IMR-90 (cell line): ENCODE data around the gene IFTAP. TPM values are rescaled to one million over a fixed set of nuclear protein-coding genes. Genes with fewer than 3 reads are reported as not detected.

Experiments
- ATAC-seq: fragments of 200-7000 bp; cut with Tn5 transposase; 2 replicates; pipeline ENCODE4 v1.9.1; 2020; ENCODE audit warnings: low read depth, mild to moderate bottlenecking, moderate library complexity
- BruUV-seq: library from RNA; stranded (reverse); fragments of 400-500 nt; replicated peaks from 2 replicates; lab custom pipeline; 2021; lab: Mats Ljungman, UMichigan
- CTCF ChIA-PET: fragments of 300-600 bp; formaldehyde crosslinking; extraction: SDS; loops from one replicate; lab custom pipeline; 2021; ENCODE audit warnings: antibody characterized with exemption; lab: Yijun Ruan, JAX
- POLR2A ChIA-PET: fragments of 300-600 bp; sonication (Branson Sonifier 250); formaldehyde crosslinking; loops from one replicate; lab custom pipeline; 2022; ENCODE audit warnings: antibody characterized with exemption; ENCODE audit not compliant: unreplicated experiment; lab: Charles Lee
- DNase-seq: peaks from one replicate; pipeline ENCODE4 v3.0.0; 2013
- H2AFZ ChIP-seq: replicated peaks from 2 replicates; pipeline ENCODE3; 2013; ENCODE audit warnings: low read length, mild to moderate bottlenecking; ENCODE audit not compliant: poor library complexity
- H2AK5ac ChIP-seq: 2 replicates; pipeline ENCODE4 v1.6.1; 2013; ENCODE audit warnings: low read depth, low read length, inconsistent platforms
- H2AK9ac ChIP-seq: replicated peaks from 2 replicates; pipeline ENCODE3; 2013; ENCODE audit warnings: mild to moderate bottlenecking, low read depth, low read length, moderate library complexity; ENCODE audit not compliant: poor library complexity
- H2BK120ac ChIP-seq: 2 replicates; pipeline ENCODE4 v1.6.1; 2013; ENCODE audit warnings: low read depth, low read length, inconsistent platforms
- H2BK15ac ChIP-seq: 3 replicates; pipeline ENCODE4 v1.6.1; 2013; ENCODE audit warnings: low read depth, low read length, inconsistent platforms
- H2BK20ac ChIP-seq: 2 replicates; pipeline ENCODE4 v1.6.1; 2013; ENCODE audit warnings: low read depth, mild to moderate bottlenecking, inconsistent platforms, low read length, moderate library complexity
- H2BK5ac ChIP-seq: 2 replicates; pipeline ENCODE4 v1.6.1; 2013; ENCODE audit warnings: mild to moderate bottlenecking, low read depth, low read length, inconsistent platforms; ENCODE audit not compliant: poor library complexity, severe bottlenecking
- H3K14ac ChIP-seq: replicated peaks from 2 replicates; pipeline ENCODE4 v1.6.1; 2013; ENCODE audit warnings: low read depth, low read length, inconsistent platforms
- H3K18ac ChIP-seq: 2 replicates; pipeline ENCODE4 v1.6.1; 2013; ENCODE audit warnings: low read depth, low read length, control low read depth
- H3K23ac ChIP-seq: 2 replicates; pipeline ENCODE4 v1.6.1; 2013; ENCODE audit warnings: low read depth, low read length, inconsistent platforms
- H3K27ac ChIP-seq: 2 replicates; pipeline ENCODE4 v1.5.1; 2013; ENCODE audit warnings: mild to moderate bottlenecking, control low read depth, low read length; ENCODE audit not compliant: insufficient read depth
- H3K27me3 ChIP-seq: 2 replicates; pipeline ENCODE4 v1.6.1; 2013; ENCODE audit warnings: low read length; ENCODE audit not compliant: control insufficient read depth, insufficient read depth
- H3K36me3 ChIP-seq: 2 replicates; pipeline ENCODE4 v1.6.1; 2013; ENCODE audit warnings: low read length, mixed read lengths; ENCODE audit not compliant: control insufficient read depth, insufficient read depth
- H3K4ac ChIP-seq: 2 replicates; pipeline ENCODE4 v1.6.1; 2013; ENCODE audit warnings: low read depth, low read length, inconsistent platforms
- H3K4me1 ChIP-seq: 2 replicates; pipeline ENCODE4 v1.6.1; 2013; ENCODE audit warnings: low read length, mixed read lengths; ENCODE audit not compliant: control insufficient read depth, insufficient read depth
- H3K4me2 ChIP-seq: 2 replicates; pipeline ENCODE4 v1.6.1; 2013; ENCODE audit warnings: low read depth, mild to moderate bottlenecking, control low read depth, low read length, moderate library complexity
- H3K4me3 ChIP-seq: 2 replicates; pipeline ENCODE4 v1.5.1; 2013; ENCODE audit warnings: low read depth, mild to moderate bottlenecking, control low read depth, low read length, moderate library complexity; ENCODE audit not compliant: insufficient read depth
- H3K56ac ChIP-seq: 2 replicates; pipeline ENCODE4 v1.6.1; 2013; ENCODE audit warnings: low read length, inconsistent platforms; ENCODE audit not compliant: insufficient read depth; ENCODE audit errors: extremely low read depth
- H3K79me1 ChIP-seq, 2 experiments: 2 replicates each; pipeline ENCODE4 v1.6.1; 2013; ENCODE audit warnings: low read length in 2 of 2, inconsistent platforms in 1 of 2, low read depth in 1 of 2
- H3K9ac ChIP-seq: 2 replicates; pipeline ENCODE4 v1.6.1; 2013; ENCODE audit warnings: low read depth, low read length, control low read depth
- H3K9me1 ChIP-seq: 2 replicates; pipeline ENCODE4 v1.6.1; 2013; ENCODE audit warnings: low read length, inconsistent platforms; ENCODE audit not compliant: insufficient read depth
- H3K9me3 ChIP-seq: 2 replicates; pipeline ENCODE4 v1.6.1; 2013; ENCODE audit warnings: low read length; ENCODE audit not compliant: control insufficient read depth, insufficient read depth
- H4K20me1 ChIP-seq: 2 replicates; pipeline ENCODE4 v1.6.1; 2013; ENCODE audit warnings: low read length, inconsistent platforms; ENCODE audit not compliant: insufficient read depth
- H4K5ac ChIP-seq: 2 replicates; pipeline ENCODE4 v1.6.1; 2013; ENCODE audit warnings: mild to moderate bottlenecking, low read depth, low read length, control low read depth
- H4K8ac ChIP-seq, 2 experiments: 2 replicates each; pipeline ENCODE4 v1.6.1; 2013; ENCODE audit warnings: low read depth in 2 of 2, low read length in 2 of 2, control low read depth in 1 of 2, inconsistent platforms in 1 of 2
- H4K91ac ChIP-seq: 2 replicates; pipeline ENCODE4 v1.6.1; 2013; ENCODE audit warnings: low read depth, low read length, inconsistent platforms; ENCODE audit not compliant: insufficient read depth
- BHLHE40 ChIP-seq: fragments of 150-350 bp; IDR thresholded peaks from 2 replicates; pipeline ENCODE4 v1.6.1; 2016; ENCODE audit warnings: mild to moderate bottlenecking, low read depth, low read length
- CEBPB ChIP-seq: IDR thresholded peaks from 2 replicates; pipeline ENCODE4 v1.6.1; 2012; ENCODE audit warnings: low read depth, low read length, improper control_type of control experiment
- CHD1 ChIP-seq: IDR thresholded peaks from 2 replicates; pipeline ENCODE4 v1.6.1; 2012; ENCODE audit warnings: low read depth, low read length, improper control_type of control experiment
- CTCF ChIP-seq: conservative IDR thresholded peaks from 2 replicates; pipeline ENCODE4 v1.5.1; 2012; ENCODE audit warnings: mild to moderate bottlenecking, low read depth, low read length, improper control_type of control experiment
- ELK1 ChIP-seq: fragments of 150-350 bp; IDR thresholded peaks from 2 replicates; pipeline ENCODE4 v1.6.1; 2016; ENCODE audit warnings: low read depth, mild to moderate bottlenecking, low read length, moderate library complexity, borderline replicate concordance
- FOS ChIP-seq: fragments of 150-350 bp; IDR thresholded peaks from 2 replicates; pipeline ENCODE4 v1.6.1; 2016; ENCODE audit warnings: low read depth, low read length
- MAFK ChIP-seq: IDR thresholded peaks from 2 replicates; pipeline ENCODE4 v1.6.1; 2012; ENCODE audit warnings: low read depth, low read length, improper control_type of control experiment
- MAZ ChIP-seq: IDR thresholded peaks from 2 replicates; pipeline ENCODE4 v1.6.1; 2012; ENCODE audit warnings: low read depth, mild to moderate bottlenecking, low read length, improper control_type of control experiment, moderate library complexity, borderline replicate concordance
- MXI1 ChIP-seq: IDR thresholded peaks from 2 replicates; pipeline ENCODE4 v1.6.1; 2012; ENCODE audit warnings: low read depth, mild to moderate bottlenecking, low read length, moderate library complexity, borderline replicate concordance
- NFE2L2 ChIP-seq: fragments of 150-350 bp; IDR thresholded peaks from 2 replicates; pipeline ENCODE4 v1.6.1; 2016; ENCODE audit warnings: low read depth, mild to moderate bottlenecking, low read length
- POLR2A ChIP-seq: IDR thresholded peaks from 2 replicates; pipeline ENCODE4 v1.6.1; 2012; ENCODE audit warnings: mild to moderate bottlenecking, low read depth, low read length
- RAD21 ChIP-seq: IDR thresholded peaks from 2 replicates; pipeline ENCODE4 v1.6.1; 2012; ENCODE audit warnings: low read length, improper control_type of control experiment
- RCOR1 ChIP-seq: IDR thresholded peaks from 2 replicates; pipeline ENCODE4 v1.6.1; 2012; ENCODE audit warnings: mild to moderate bottlenecking, low read length, improper control_type of control experiment; ENCODE audit not compliant: insufficient replicate concordance
- RFX5 ChIP-seq: IDR thresholded peaks from 2 replicates; pipeline ENCODE4 v1.8.0; 2012; ENCODE audit warnings: low read depth, mild to moderate bottlenecking, low read length, moderate library complexity
- SMC3 ChIP-seq: fragments of 150-350 bp; IDR thresholded peaks from 2 replicates; pipeline ENCODE4 v1.6.1; 2016; ENCODE audit warnings: low read depth, mild to moderate bottlenecking, antibody characterized with exemption, low read length, moderate library complexity
- USF2 ChIP-seq: fragments of 150-350 bp; IDR thresholded peaks from 2 replicates; pipeline ENCODE4 v1.6.1; 2017; ENCODE audit warnings: mild to moderate bottlenecking, antibody characterized with exemption, low read length, low read depth
- WGBS, 2 experiments: methylation state at CpG; one replicate each; pipeline versions ENCODE4 v1.1.5 to v1.1.7; 2013; ENCODE audit warnings: missing lambda C conversion rate in 2 of 2; ENCODE audit not compliant: insufficient read length in 1 of 2; ENCODE audit errors: extremely low coverage in 2 of 2; 5-methylcytosine and 5-hydroxymethylcytosine counted together
- dilution Hi-C: fragments of 300-500 bp; cut with HindIII; formaldehyde crosslinking; loops from one replicate; pipeline ENCODE4 v1.14.3; 2018; ENCODE audit warnings: low sequenced_read_pairs; ENCODE audit not compliant: unreplicated experiment
- in situ Hi-C: fragments of 300-500 bp; cut with MboI; formaldehyde crosslinking; loops from 3 replicates; pipeline ENCODE4 v1.14.3; 2019; ENCODE audit warnings: low sequenced_read_pairs, inconsistent platforms, mixed read lengths
- intact Hi-C: fragments of 100-400 bp; cut with micrococcal nuclease; formaldehyde crosslinking; loops from 2 replicates; pipeline ENCODE4 v1.10.0; 2022
- polyA plus RNA-seq, 3 experiments: library from polyadenylated mRNA; depleted of rRNA; stranded (reverse); fragments of >200 nt; gene quantifications; 2 replicates each; pipeline ENCODE4 v1.2.3, GENCODE V29; 2012; ENCODE audit warnings: low replicate concordance in 1 of 3
- total RNA-seq: library from RNA; depleted of rRNA; stranded (reverse); fragments of >200 nt; gene quantifications from 2 replicates; pipeline ENCODE4 v1.2.3, GENCODE V29; 2012

Gene IFTAP
- total and polyA plus RNA-seq, 2 of the 4 experiments (the other 2 are of a cell fraction): 15.8 to 28.5 TPM

- no peaks in the 10 kb centered on the region for H3K9me3 ChIP-seq
- H2AK5ac ChIP-seq: no peak overlapping the region
- no peak overlapping the region for H3K18ac ChIP-seq
- intact Hi-C loops (no loop called here), dilution Hi-C loops (no loop called here), in situ Hi-C loops (no loop called here)
- H3K27me3 ChIP-seq: peaks cover 26% of the 10 kb centered on the region
- no peak overlapping the region for H2BK20ac ChIP-seq
- no peak overlapping the region for H2BK120ac ChIP-seq
- BruUV-seq: no TSS peak
- no peak overlapping the region for H4K8ac ChIP-seq
- no peak overlapping the region for H3K56ac ChIP-seq
- H2BK15ac ChIP-seq: no peak overlapping the region
- 40% methylated on average over 1 of the region's 6 CpGs; no CpG with 5 or more reads in 1 of the 2 experiments for WGBS, 2 experiments
- no peaks in the 10 kb centered on the region for H3K36me3 ChIP-seq
- no peak overlapping the region for H3K9ac ChIP-seq
- no peak overlapping the region for H3K23ac ChIP-seq
- H2AK9ac ChIP-seq: no peak overlapping the region
- H3K4me1 ChIP-seq: no peaks in the 10 kb centered on the region
- POLR2A ChIA-PET: no interaction called here
- no peak overlapping the region for H3K4ac ChIP-seq
- CTCF ChIA-PET: interaction anchor here (0.7 to 6.0 kb wide), 9 partner anchors 12 to 401 kb away, joined by 3 to 44 read pairs (median 5); no protein-coding TSS in a partner anchor
- H3K14ac ChIP-seq: no peak overlapping the region
- no peak overlapping the region for H3K4me2 ChIP-seq
- H3K27ac ChIP-seq: no peak overlapping the region
- no peak overlapping the region for H4K91ac ChIP-seq
- no peak overlapping the region for H2AFZ ChIP-seq
- no peaks in the 10 kb centered on the region for H4K20me1 ChIP-seq
- TF ChIP-seq RFX5 (no peak), USF2 (no peak), SMC3 (no peak), MAZ (no peak), CHD1 (no peak), RAD21 (no peak), POLR2A (no peak), CEBPB (no peak), FOS (no peak), CTCF (no peak), RCOR1 (no peak), ELK1 (no peak), NFE2L2 (no peak), MXI1 (no peak), MAFK (no peak), BHLHE40 (no peak)
- H3K4me3 ChIP-seq: no peak overlapping the region
- H2BK5ac ChIP-seq: no peak overlapping the region
- no peak overlapping the region for H4K5ac ChIP-seq
- no peaks in the 10 kb centered on the region for H3K79me1 ChIP-seq
- ATAC-seq: no peak
- DNase-seq: no peak
- H3K9me1 ChIP-seq: no peaks in the 10 kb centered on the region
Measured at GRCh38 chr11:36565031-36565610, 29.2 kb upstream of the IFTAP start.
